Epithelial cell of esophagus (primary cell): ENCODE data around the gene CCDC6.

Source experiments
- DNase-seq: peaks from one replicate; pipeline ENCODE4 v3.0.0; 2010; ENCODE audit warnings: low read depth
- H3K4me3 ChIP-seq: 2 replicates; pipeline ENCODE4 v1.5.1; 2011; ENCODE audit warnings: mild to moderate bottlenecking, low read length, control low read depth
- CTCF ChIP-seq: IDR thresholded peaks from 2 replicates; pipeline ENCODE4 v1.5.1; 2011; ENCODE audit warnings: low read depth, mild to moderate bottlenecking, low read length, control low read depth, inconsistent platforms; ENCODE audit not compliant: insufficient read depth; ENCODE audit errors: missing control alignments

Gene CCDC6

GRCh38 chr10:59917922-59918321 is 11.6 kb upstream of the CCDC6 start:
- no peak overlapping the region for H3K4me3 ChIP-seq
- TF ChIP-seq CTCF: no peak
- no peak for DNase-seq

GRCh38 chr10:59913547-59914237 is 7.3 kb upstream of the CCDC6 start:
- no peak for DNase-seq
- TF ChIP-seq CTCF: no peak
- H3K4me3 ChIP-seq: no peak overlapping the region

GRCh38 chr10:59910867-59911266 is 4.5 kb upstream of the CCDC6 start:
- TF ChIP-seq CTCF: no peak
- no peak for DNase-seq
- no peak overlapping the region for H3K4me3 ChIP-seq

- TF ChIP-seq CTCF: no peak
- DNase-seq: no peak
Observed at GRCh38 chr10:59909815-59910214, 3.5 kb upstream of the CCDC6 start.

GRCh38 chr10:59908808-59909143 is 2.4 kb upstream of the CCDC6 start:
- TF ChIP-seq CTCF: no peak
- no peak overlapping the region for H3K4me3 ChIP-seq
- DNase-seq: no peak

More at GRCh38 chr10:59909815-59910214, 3.5 kb upstream of the CCDC6 start:
- no peak overlapping the region for H3K4me3 ChIP-seq

GRCh38 chr10:59907918-59908807 is 1.8 kb upstream of the CCDC6 start:
- DNase-seq: peak; percentile 84
- H3K4me3 ChIP-seq: peak overlapping the region; percentile 95
- TF ChIP-seq CTCF: no peak
